Left lung (tissue), 10 donors: ENCODE data around the gene OGDHL. TPM values are rescaled to one million over a fixed set of nuclear protein-coding genes. Genes with fewer than 3 reads are reported as not detected.

Experiments used
- ATAC-seq: fragments of 200-7000 bp; cut with Tn5 transposase; one replicate; pipeline ENCODE4 v1.9.1; 2020; ENCODE audit warnings: moderate library complexity
- DNase-seq, 4 donors: peaks; one replicate each; pipeline ENCODE4 v3.0.0-alpha.2; 2013 to 2020
- H3K27ac ChIP-seq, 2 donors: fragments of 200-600 bp; sonication (generic) in 1 of 2; one replicate each; pipeline versions ENCODE4 v1.5.0 to v1.8.0; 2020 to 2021
- H3K27me3 ChIP-seq, 2 donors: fragments of 200-600 bp; sonication (generic) in 1 of 2; one replicate each; pipeline versions ENCODE4 v1.5.0 to v1.8.0; 2020 to 2021
- H3K36me3 ChIP-seq, 2 donors: fragments of 200-600 bp; sonication (generic) in 1 of 2; one replicate each; pipeline versions ENCODE4 v1.5.0 to v1.8.0; 2020 to 2021
- H3K4me1 ChIP-seq, 2 donors: fragments of 200-600 bp; one replicate each; pipeline ENCODE4 v1.8.0; 2021
- H3K4me3 ChIP-seq, 2 donors: fragments of 200-600 bp; sonication (generic) in 1 of 2; one replicate each; pipeline versions ENCODE4 v1.5.0 to v1.8.0; 2020 to 2021; ENCODE audit warnings: mild to moderate bottlenecking in 1 of 2
- H3K9me3 ChIP-seq, 2 donors: fragments of 200-600 bp; sonication (generic) in 1 of 2; one replicate each; pipeline versions ENCODE4 v1.5.0 to v1.8.0; 2020 to 2021
- CTCF ChIP-seq, 2 donors: fragments of 200-600 bp; sonication (generic) in 1 of 2; IDR thresholded peaks; one replicate each; pipeline versions ENCODE4 v1.5.0 to v1.8.0; 2021; ENCODE audit warnings: antibody characterized with exemption in 2 of 2
- intact Hi-C, 2 donors: fragments of 100-400 bp; cut with DNase I; formaldehyde crosslinking; loops; one replicate each; pipeline versions ENCODE4 v1.11.2 to v1.14.2; 2022
- polyA plus RNA-seq, 6 donors: library from polyadenylated mRNA; unstranded; fragments of 120-200 nt; gene quantifications; one replicate each; pipeline ENCODE4 v1.2.1, GENCODE V29; 2013; ENCODE audit not compliant: insufficient read length in 6 of 6
- total RNA-seq, 2 donors: library from RNA; stranded (reverse); fragmentation: NEBNext Ultra II Directional; extraction: Animal tissue kit (Norgen Biotek cat#: 25700); gene quantifications; one replicate each; pipeline ENCODE4 v1.2.1, GENCODE V29; 2021
- donor health status: DM: no; HTN: yes; CAD: no.
- donor health status: DM: no; HTN: no; CAD: no.

OGDHL gene
- total and polyA plus RNA-seq, 8 donors, result 0.39 to 1.1 (median 0.87) TPM

- no peak for TF ChIP-seq CTCF (IDR thresholded peaks at IDR 0.05)
- H3K27me3 ChIP-seq, result peaks cover 24 to 83% of the 10 kb centered on the region in 2 donors
- intact Hi-C loops, result no loop called here
- ATAC-seq (no peak), DNase-seq (no peak)
- H3K4me1 ChIP-seq, result no peaks in the 10 kb centered on the region
- H3K9me3 ChIP-seq, result peaks cover 0 to 5% of the 10 kb centered on the region in 2 donors
- H3K27ac ChIP-seq, result no peak overlapping the region
- no peak overlapping the region for H3K4me3 ChIP-seq
- H3K36me3 ChIP-seq, result no peaks in the 10 kb centered on the region
Observed at GRCh38 chr10:49769692-49770091, 7.6 kb upstream of the OGDHL start.

GRCh38 chr10:49768731-49769130 is 6.6 kb upstream of the OGDHL start:
- DNase-seq (no peak), ATAC-seq (no peak)
- Histone ChIP-seq H3K27me3 (peaks cover 24 to 90% of the 10 kb centered on the region in 2 donors), H3K4me3 (no peak overlapping the region), H3K9me3 (peaks cover 0 to 5% of the 10 kb centered on the region in 2 donors), H3K27ac (no peak overlapping the region), H3K4me1 (no peaks in the 10 kb centered on the region), H3K36me3 (no peaks in the 10 kb centered on the region)
- no peak for TF ChIP-seq CTCF (IDR thresholded peaks at IDR 0.05)
- intact Hi-C loops, result no loop called here

- no peak for TF ChIP-seq CTCF (IDR thresholded peaks at IDR 0.05)
- intact Hi-C loops, result no loop called here
Observed at GRCh38 chr10:49768329-49768728, 6.2 kb upstream of the OGDHL start.

GRCh38 chr10:49767752-49768151 is 5.6 kb upstream of the OGDHL start:
- Histone ChIP-seq H3K27ac (no peak overlapping the region), H3K4me3 (no peak overlapping the region), H3K9me3 (peaks cover 0 to 5% of the 10 kb centered on the region in 2 donors), H3K36me3 (no peaks in the 10 kb centered on the region), H3K27me3 (peaks cover 24 to 95% of the 10 kb centered on the region in 2 donors), H3K4me1 (no peaks in the 10 kb centered on the region)
- intact Hi-C loops, result no loop called here
- ATAC-seq (no peak), DNase-seq (no peak)
- no peak for TF ChIP-seq CTCF (IDR thresholded peaks at IDR 0.05)

More at GRCh38 chr10:49768329-49768728, 6.2 kb upstream of the OGDHL start:
- H3K4me1 ChIP-seq, result no peaks in the 10 kb centered on the region
- DNase-seq (no peak), ATAC-seq (no peak)
- peaks cover 0 to 5% of the 10 kb centered on the region in 2 donors for H3K9me3 ChIP-seq
- H3K27ac ChIP-seq, result no peak overlapping the region
- H3K36me3 ChIP-seq, result no peaks in the 10 kb centered on the region
- no peak overlapping the region for H3K4me3 ChIP-seq
- H3K27me3 ChIP-seq, result peaks cover 24 to 94% of the 10 kb centered on the region in 2 donors

- Histone ChIP-seq H3K36me3 (no peaks in the 10 kb centered on the region), H3K4me1 (peaks cover 3 to 9% of the 10 kb centered on the region in 2 donors), H3K9me3 (peaks cover 0 to 5% of the 10 kb centered on the region in 2 donors), H3K4me3 (no peak overlapping the region), H3K27ac (no peak overlapping the region), H3K27me3 (peaks cover 24 to 96% of the 10 kb centered on the region in 2 donors)
- intact Hi-C loops, result no loop called here
- ATAC-seq, result no peak
- no peak for TF ChIP-seq CTCF (IDR thresholded peaks at IDR 0.05)
- DNase-seq, result no peak
Observed at GRCh38 chr10:49766484-49766883, 4.4 kb upstream of the OGDHL start.
